ENCODE results near the gene HDAC4.

- TF ChIP-seq CTCF (IDR thresholded peaks at IDR 0.05; ENCODE audit: insufficient read depth, low read length), result no peak
- TF ChIP-seq POLR2AphosphoS5 (IDR thresholded peaks at IDR 0.05; ENCODE audit: low read depth), result no peak
- TF ChIP-seq GABPA (IDR thresholded peaks at IDR 0.05; ENCODE audit: low read depth), result no peak
Measured at GRCh38 chr2:239311132-239312040, 89.4 kb downstream of the HDAC4 start.

Measured in HL-60 (cell line).